NCI-H446 (cell line): ENCODE measurements around the gene CD84.
"Not testable (repeated sequence)": the region's sequence is repeated elsewhere in the genome, so short reads cannot be mapped to it uniquely, and the experiment has no call there.

Experiments used
- DNase-seq, 2 experiments: peaks; one replicate each; lab custom pipeline; 2025; lab: John Stamatoyannopoulos, UW

The CD84 gene

GRCh38 chr1:160540859-160541233 is 38.5 kb downstream of the CD84 start:
- no peak for DNase-seq

GRCh38 chr1:160539990-160540858 is 39.1 kb downstream of the CD84 start:
- DNase-seq: no peak

- no peak for DNase-seq
Observed at GRCh38 chr1:160539684-160539989, 39.7 kb downstream of the CD84 start.

GRCh38 chr1:160538985-160539651 is 40.2 kb downstream of the CD84 start:
- no peak for DNase-seq

- no peak for DNase-seq
Observed at GRCh38 chr1:160537714-160538665, 41.3 kb downstream of the CD84 start.

GRCh38 chr1:160534823-160535605 is 44.3 kb downstream of the CD84 start:
- DNase-seq: no peak

- not testable (repeated sequence) for DNase-seq
Observed at GRCh38 chr1:160532557-160532813, 46.8 kb downstream of the CD84 start.

GRCh38 chr1:160531809-160532556 is 47.3 kb downstream of the CD84 start:
- not testable (repeated sequence) for DNase-seq

GRCh38 chr1:160529401-160529952 is 49.8 kb downstream of the CD84 start:
- not testable (repeated sequence) for DNase-seq

GRCh38 chr1:160523789-160524188 is 55.5 kb downstream of the CD84 start:
- DNase-seq: not testable (repeated sequence)

- DNase-seq: no peak
Observed at GRCh38 chr1:160522622-160523345, 56.5 kb downstream of the CD84 start, which contains the start of gene SLAMF6. TSS of gene SLAMF6 (minus strand) at chr1:160523255. CDS start at chr1:160523192, 63 bp downstream.

GRCh38 chr1:160522136-160522535 is 57.2 kb downstream of the CD84 start:
- DNase-seq: no peak

GRCh38 chr1:160521554-160521953 is 57.7 kb downstream of the CD84 start:
- no peak for DNase-seq

- DNase-seq: no peak
Observed at GRCh38 chr1:160520999-160521398, 58.3 kb downstream of the CD84 start.

GRCh38 chr1:160520582-160520981 is 58.7 kb downstream of the CD84 start:
- DNase-seq: no peak

- no peak for DNase-seq
Observed at GRCh38 chr1:160519642-160520435, 59.5 kb downstream of the CD84 start.

- not testable (repeated sequence) for DNase-seq
Observed at GRCh38 chr1:160517519-160517918, 61.8 kb downstream of the CD84 start.

- not testable (repeated sequence) for DNase-seq
Observed at GRCh38 chr1:160515908-160516307, 63.4 kb downstream of the CD84 start.

- DNase-seq: no peak
Observed at GRCh38 chr1:160504651-160505050, 74.6 kb downstream of the CD84 start.
